Cardiac septum (tissue), 1 donor: ENCODE results near the gene ABLIM2. TPM values are rescaled to one million over a fixed set of nuclear protein-coding genes. Genes with fewer than 3 reads are reported as not detected.

Experiments used
- DNase-seq: peaks from one replicate; pipeline ENCODE4 v3.0.0-alpha.2; 2020; ENCODE audit warnings: low spot score
- intact Hi-C: fragments of 100-400 bp; cut with DNase I; formaldehyde crosslinking; loops from one replicate; pipeline ENCODE4 v1.14.0; 2022
- total RNA-seq: library from RNA; stranded (reverse); fragmentation: NEBNext Ultra II Directional; extraction: Animal tissue kit (Norgen Biotek cat#: 25700); gene quantifications from one replicate; pipeline ENCODE4 v1.2.1, GENCODE V29; 2021
- donor health status: DM: no; HTN: no; CAD: no.

ABLIM2 gene
- total RNA-seq, 1 donor from 2014 or later = 22.6 TPM

GRCh38 chr4:8028884-8029568 is 129.6 kb downstream of the ABLIM2 start:
- DNase-seq = no peak
- intact Hi-C loops = no loop called here

- intact Hi-C loops = no loop called here
- DNase-seq = no peak
Observed at GRCh38 chr4:8028368-8028767, 130.2 kb downstream of the ABLIM2 start.

DNA sequence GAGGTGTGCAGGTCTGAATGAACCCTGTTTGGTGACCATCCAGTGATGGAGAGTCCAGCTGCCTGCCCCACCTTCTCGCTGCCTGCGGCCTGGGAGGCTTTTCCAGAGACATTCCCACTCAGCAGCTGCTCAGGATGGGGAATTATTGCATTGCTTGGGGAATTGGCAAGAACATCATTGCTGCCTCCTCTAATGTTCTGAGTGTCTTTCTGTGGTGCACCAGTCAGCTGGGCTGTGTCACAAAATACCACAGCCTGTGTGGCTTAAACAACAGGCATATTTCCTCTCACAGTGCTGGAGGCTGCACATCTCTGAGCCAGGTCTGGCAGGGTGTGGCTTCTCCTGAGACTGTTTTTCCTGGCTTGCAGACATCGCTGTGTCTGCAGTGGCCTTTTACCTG is 132.2 kb downstream of the ABLIM2 start:
- DNase-seq = no peak
- intact Hi-C loops = no loop called here

GRCh38 chr4:8025668-8026067 is 132.9 kb downstream of the ABLIM2 start:
- DNase-seq = no peak
- intact Hi-C loops = no loop called here

- no peak for DNase-seq
- intact Hi-C loops = no loop called here
Observed at GRCh38 chr4:8024073-8024786, 134.4 kb downstream of the ABLIM2 start.

GRCh38 chr4:8023696-8024033 is 134.9 kb downstream of the ABLIM2 start:
- no peak for DNase-seq

GRCh38 chr4:8022767-8023695 is 135.6 kb downstream of the ABLIM2 start:
- no peak for DNase-seq
- intact Hi-C loops = no loop called here

More at GRCh38 chr4:8023696-8024033, 134.9 kb downstream of the ABLIM2 start:
- intact Hi-C loops = no loop called here

- intact Hi-C loops = no loop called here
- DNase-seq = no peak
Observed at GRCh38 chr4:8021796-8022195, 136.8 kb downstream of the ABLIM2 start.

DNA sequence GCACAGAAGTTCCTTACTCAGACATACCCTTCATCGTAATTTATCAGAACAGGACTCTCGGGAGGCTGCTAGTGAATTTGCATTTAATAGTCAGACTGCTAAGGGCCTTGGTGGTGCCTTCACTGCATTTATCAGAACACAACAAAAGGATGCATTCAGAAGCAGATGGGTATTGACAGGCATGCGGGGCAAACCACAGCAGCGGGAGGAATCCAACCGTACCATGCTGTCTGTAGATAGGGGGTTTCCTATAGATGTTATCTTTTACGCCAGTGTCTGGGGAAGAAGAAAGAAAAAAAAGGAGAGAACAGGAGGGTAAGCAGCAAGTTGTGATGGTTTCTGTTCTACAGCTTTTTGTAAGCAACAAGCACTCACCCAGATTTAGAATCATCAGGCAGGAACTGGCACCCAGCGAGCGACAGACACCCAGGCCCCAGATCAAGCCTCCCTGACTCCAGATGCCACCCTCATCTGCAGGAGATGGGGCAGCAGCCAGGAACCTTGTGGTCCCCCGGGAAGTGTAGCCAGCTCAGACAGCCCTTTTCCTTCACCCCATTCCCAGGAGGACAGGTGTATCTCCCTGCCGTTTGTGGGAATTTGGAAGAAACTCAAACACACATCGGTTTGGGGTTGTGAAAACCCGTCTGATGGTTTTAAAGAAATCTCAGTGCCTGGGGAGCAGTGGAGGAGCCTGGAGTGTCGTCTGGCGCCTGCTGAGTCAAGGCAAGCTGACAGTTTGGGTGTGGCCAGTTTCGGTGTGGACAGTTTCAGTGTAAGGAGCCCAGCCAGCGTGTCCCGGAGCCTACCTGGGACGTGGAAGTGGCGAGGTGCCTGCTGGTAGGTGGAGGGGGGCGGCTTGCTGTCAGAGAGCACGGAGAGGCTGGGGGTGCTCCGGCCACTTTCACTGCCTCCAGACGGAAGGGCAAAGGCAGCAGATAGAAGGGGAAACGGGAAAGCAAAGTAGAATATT is 138.9 kb downstream of the ABLIM2 start:
- intact Hi-C loops = no loop called here
- no peak for DNase-seq

- intact Hi-C loops = no loop called here
- no peak for DNase-seq
Observed at GRCh38 chr4:8016527-8016926, 142.1 kb downstream of the ABLIM2 start.

- intact Hi-C loops = no loop called here
- no peak for DNase-seq
Observed at GRCh38 chr4:8015512-8015911, 143.1 kb downstream of the ABLIM2 start.

DNA sequence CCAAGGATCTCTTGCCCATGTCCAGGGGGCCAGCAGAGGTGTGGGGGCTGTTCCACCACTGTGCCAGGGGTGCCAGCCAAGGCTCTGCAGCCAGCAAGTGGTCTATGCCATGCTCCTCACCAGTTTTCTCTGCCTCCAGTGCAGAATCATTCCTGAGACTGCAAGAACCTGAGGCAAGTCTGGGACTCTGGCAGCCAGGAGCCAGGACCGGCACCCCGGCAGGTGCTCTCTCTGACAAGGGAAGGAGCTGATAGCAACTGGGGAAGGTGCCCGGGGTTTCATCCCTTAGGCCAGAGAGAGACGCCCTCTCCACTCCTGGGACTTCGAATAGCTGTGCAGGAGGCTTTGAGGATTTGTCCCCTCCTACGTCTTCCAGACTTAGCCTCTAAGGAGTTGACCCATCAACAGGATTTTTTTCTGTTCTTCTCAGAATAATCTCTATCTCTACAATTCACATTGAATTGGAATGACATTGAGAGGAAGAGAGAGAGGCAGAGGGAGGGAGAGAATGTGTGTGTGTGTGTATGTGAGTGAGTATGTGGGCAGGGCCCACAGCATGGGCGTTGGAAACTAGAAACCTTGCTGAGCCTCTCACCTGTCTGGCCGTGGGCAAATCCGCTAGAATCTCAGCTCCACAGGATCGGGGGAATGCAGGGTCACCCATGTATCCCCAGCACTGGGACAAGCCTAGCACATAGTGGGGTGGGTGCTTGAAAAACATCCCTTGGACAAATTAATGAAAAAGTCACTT is 144.5 kb downstream of the ABLIM2 start:
- intact Hi-C loops = no loop called here
- DNase-seq = no peak

DNA sequence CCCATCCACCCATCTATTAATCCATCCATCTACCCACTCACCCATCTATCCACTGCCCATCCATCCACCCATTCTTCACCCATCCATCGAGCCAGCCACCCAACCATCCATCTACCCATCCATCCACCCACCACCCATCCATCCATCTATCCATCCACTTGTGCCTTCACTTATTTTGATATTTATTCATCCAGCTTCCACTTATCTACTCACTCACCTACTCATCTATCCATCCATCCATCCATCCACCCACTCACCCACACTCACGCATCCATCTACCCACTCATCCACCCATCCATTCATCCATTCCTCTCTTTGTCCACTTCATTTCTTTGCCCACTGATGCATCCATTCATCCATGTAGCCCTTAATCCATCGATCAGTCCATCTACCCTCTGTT is 146.1 kb downstream of the ABLIM2 start:
- intact Hi-C loops = no loop called here
- DNase-seq = no peak

DNA sequence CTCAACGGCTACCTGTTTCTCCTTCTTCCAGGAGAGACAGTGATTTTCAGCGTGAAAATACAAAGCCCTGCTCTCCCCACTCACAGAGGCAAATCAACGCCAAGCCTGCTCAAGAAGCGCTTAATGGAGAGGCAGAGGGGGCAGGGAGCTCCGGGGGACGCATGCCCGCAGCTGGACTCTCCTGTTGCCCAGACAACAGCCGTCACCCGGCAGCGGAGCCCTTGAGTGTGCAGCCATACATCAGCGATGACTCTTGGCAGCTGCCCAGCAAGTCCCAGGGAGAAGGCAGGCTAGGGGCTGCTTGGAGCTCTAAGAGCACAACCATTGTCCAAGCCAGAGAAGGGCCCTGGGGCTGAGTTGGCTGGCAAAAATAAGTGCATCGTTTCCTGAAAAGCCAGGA is 148.0 kb downstream of the ABLIM2 start:
- intact Hi-C loops = no loop called here
- DNase-seq = no peak

- no peak for DNase-seq
- intact Hi-C loops = no loop called here
Observed at GRCh38 chr4:8009710-8010511, 148.7 kb downstream of the ABLIM2 start.

DNA sequence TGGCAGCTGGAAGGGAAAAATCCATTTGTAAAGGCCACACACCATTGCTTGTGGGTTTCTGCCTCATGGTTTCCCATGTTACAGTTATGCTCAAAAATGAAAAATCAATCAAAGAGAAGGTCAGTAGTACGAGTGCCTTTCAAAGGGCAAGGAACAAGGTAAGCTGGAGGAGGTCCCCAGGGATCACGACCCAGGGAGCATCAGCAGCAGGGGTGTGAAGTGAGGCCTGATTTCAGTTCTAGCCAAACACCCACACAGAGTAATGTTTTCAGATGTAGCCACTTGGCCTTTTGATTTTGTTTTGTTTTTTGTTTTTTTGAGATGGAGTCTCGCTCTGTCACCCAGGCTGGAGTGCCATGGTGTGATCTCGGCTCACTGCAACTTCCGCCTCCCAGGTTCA is 149.5 kb downstream of the ABLIM2 start:
- intact Hi-C loops = no loop called here
- DNase-seq = no peak

DNA sequence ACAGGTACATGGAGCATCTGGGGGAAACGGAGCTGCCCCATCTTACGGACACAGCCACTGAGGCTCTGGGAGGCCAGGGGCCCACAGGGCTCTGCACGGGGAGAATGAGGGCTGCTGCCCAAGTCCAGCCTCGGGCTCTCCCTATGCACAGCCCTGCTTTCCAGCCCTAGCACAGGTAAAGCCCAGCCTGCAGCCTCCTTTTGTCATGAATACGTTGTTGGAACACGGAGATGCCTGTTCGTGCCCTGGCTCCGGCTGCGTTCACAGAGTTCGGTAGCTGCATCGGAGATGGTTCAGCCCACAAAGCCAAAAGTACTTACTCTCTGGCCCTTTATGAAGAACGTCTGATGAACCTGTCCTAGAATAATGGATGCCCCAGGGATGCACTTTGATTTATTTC is 150.2 kb downstream of the ABLIM2 start:
- DNase-seq = no peak
- intact Hi-C loops = no loop called here

DNA sequence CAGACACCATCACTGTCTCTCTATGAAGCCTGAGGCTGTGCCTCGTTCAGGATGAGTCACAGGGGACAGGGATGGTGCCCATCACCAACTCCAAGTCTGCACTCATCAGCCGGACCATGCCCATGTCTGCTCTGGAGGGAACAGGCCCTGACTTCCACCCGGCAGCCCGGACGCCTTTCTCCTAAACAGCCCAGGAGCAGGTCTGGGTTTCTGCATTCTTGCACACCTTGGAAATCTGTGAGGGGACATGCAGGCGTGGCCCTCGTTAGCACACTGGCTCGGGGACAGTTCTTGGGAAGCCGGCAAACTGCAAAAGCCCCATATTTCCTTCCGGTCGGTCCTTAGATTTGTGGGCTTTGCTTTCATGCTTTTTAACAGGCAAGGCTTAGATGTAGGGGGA is 151.0 kb downstream of the ABLIM2 start:
- intact Hi-C loops = no loop called here
- no peak for DNase-seq
